Astrocyte of the spinal cord (primary cell): ENCODE results near the gene FBN1.

Experiments used
- DNase-seq: peaks from one replicate; pipeline ENCODE4 v3.0.0; 2011; ENCODE audit warnings: low read depth, low spot score
- H3K4me3 ChIP-seq: 2 replicates; pipeline ENCODE4 v1.5.1; 2011; ENCODE audit warnings: low read depth, mild to moderate bottlenecking, low read length, moderate library complexity
- CTCF ChIP-seq: IDR thresholded peaks from 2 replicates; pipeline ENCODE4 v1.5.1; 2012; ENCODE audit warnings: low read depth, mild to moderate bottlenecking, low read length, inconsistent platforms
- in situ Hi-C: cut with HindIII; loops from 2 replicates; pipeline ENCODE4 v1.10.0; 2017; ENCODE audit warnings: low sequenced_read_pairs

FBN1 gene

DNA sequence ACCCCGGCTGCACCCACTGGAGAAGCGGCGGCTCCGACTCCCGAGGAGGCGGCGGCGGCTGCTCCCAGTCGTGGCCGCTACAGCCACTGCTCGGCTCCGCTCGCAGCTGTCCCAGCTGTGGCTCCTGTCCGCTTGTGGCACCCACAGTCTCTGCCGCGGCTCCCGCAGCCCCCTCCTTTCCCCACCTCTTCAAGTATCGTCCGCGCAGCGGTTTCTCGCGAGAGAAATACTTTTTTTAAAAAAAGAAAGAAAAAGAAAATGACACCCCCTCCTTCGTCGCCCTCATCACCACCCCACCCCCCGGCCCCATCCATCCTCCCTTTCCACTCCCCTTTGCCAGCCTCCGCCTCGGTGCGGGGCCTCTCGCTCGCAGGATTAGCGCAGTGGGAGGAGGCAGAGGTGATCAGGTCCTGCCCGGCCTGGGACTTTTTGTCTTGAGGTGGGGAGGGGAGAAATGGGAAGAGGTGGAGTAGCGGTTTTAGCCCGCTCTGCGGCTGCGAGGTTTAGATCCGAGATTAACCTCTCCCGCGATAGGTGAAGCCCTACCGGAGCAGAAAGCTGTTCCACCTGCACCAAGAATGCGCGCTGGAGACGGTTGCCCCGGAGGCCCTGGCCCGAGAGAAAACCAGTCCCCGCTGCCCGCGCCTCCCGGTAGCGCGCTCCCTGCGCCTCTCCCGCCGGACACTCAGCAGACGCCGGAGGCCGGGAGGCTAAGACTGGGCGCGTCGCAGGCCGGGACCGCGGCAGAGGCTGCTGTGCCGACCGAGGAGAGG is at the start of gene FBN1:
TSS of gene FBN1 (minus strand) at position 152 of the 773 bp plus-strand sequence. CDS start 940 bp downstream, outside the sequence.
- no peak for TF ChIP-seq CTCF

DNA sequence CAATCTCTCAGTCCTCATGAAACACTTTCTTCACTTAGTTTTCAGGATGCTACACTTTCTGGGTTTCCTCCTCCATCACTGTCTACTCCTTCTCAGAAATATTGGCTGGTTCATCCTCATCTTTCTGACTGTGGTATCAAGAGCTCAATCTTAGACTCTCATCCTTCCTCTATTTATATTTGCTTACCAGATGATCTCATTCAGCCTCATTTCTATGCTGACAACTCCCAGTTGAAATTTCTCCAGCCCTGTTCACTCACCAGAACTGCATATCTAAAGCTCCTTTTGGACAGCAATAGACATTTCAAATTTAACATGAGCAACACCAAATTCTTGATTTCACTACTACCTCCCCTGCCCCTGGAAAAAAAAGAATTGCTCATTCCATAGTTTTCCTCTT is 48.0 kb upstream of the FBN1 start:
- peak; percentile 55 for DNase-seq
- no peak overlapping the region for H3K4me3 ChIP-seq
- TF ChIP-seq CTCF = no peak
- in situ Hi-C loops = no loop called here

More for the DNA sequence above, at the start of gene FBN1:
- peak; percentile 96 for DNase-seq
- peak within 1 kb of the TSS; percentile 97 for H3K4me3 ChIP-seq
- in situ Hi-C loops = no loop called here

DNA sequence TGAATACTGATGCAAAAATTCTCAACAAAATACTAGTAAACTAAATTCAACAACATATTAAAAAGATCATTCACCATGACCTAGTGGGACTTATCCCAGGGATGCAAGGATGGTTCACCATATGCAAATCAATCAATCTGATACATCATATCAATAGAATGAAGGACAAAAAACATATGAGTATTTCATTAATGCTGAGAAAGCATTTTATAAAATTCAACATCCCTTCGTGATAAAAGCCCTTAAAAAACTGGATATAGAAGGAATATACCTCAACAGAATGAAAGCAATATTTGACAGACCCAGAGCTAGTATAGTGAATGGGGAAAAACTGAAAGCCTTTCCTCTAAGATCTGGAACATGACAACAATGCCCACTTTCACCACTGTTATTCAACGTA is 43.0 kb upstream of the FBN1 start:
- H3K4me3 ChIP-seq = no peak overlapping the region
- no peak for DNase-seq
- TF ChIP-seq CTCF = no peak
- in situ Hi-C loops = no loop called here

DNA sequence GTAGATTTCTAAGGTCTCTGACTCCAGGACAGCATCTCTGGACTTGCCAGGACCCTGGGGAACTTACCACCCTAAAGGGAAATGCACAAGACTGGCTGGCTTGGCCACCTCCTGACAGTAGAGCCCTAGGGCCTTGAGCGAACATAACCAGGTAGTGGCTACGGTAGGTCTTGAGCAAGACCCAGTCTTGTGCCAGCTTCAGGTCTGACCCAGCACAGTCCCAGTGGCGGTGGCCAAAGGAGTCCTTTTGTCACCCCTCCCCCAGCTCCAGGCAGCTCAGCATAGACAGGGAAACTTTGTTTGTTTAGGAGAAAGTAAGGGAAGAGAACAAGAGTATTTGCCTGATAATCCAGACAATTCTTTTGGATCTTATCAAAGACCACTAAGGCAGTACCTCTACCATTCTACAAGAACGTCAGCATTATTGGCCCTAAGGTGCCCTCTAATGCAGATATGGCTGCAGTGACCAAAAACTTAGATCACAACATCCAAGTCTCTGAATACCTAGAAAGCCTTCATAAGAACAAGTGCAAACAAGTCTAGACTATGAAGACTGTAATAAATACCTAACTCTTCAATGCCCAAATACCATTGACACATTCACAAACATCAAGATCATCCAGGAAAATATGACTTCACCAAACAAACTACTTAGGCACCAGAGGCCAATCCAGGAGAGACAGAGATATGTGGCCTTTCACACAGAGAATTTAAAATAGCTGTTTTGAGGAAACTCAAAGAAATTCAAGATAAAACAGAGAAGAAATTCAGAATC is 38.7 kb upstream of the FBN1 start:
- TF ChIP-seq CTCF = no peak

DNA sequence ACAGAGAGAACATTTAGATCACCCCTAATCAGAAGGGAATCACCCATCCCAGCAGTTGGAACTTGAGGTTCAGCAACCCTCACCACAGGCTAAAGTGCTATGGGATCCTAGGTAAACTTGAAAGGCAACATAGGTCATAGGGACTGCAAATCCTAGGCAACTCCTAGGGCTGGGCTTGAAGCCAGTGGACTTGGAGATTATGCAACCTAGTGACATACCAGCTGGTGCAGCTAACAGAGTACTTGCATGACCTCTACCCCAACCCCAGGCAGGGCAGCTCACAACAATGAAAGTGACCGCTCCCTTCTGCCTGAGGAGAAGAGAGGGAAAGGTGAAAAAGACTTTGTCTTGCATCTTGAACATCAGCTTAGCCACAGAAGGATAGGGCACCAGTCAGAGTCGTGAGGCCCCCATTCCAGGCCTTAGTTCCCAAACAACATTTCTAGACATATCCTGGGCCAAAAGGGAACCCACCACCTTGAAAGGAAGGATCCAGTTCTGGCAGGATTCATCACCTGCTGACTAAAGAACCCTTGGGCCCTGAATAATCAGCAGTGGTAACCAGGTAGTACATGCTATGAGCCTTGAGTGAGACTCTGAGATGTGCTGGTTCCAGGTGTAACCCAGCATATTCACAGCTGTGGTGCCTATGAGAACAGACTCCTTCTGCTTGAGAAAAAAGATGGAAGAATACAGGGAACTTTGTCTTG is 37.6 kb upstream of the FBN1 start:
- TF ChIP-seq CTCF = no peak
- in situ Hi-C loops = no loop called here
- peak; percentile 33 for DNase-seq
- H3K4me3 ChIP-seq = no peak overlapping the region

More for the DNA sequence above, 38.7 kb upstream of the FBN1 start:
- in situ Hi-C loops = no loop called here
- no peak overlapping the region for H3K4me3 ChIP-seq
- no peak for DNase-seq

DNA sequence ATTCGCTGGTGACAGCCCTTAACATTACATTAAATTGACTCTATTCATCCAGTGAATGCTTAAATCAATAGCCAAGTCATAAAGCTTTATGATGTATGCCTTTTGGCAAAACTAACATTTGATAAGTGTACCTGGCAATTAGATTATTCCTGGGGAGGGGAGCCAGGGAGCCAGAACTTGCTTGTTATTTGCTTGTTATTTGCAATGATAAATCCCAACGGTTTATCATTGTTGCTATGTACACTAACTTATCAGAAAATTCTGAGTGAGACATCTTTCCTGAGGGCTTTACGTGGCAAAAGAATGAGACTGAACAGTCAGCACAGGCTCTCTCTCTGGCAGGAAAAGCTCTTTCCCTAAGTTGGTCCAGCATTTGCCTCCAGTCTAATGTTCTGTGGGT is 35.8 kb upstream of the FBN1 start:
- TF ChIP-seq CTCF = no peak
- DNase-seq = peak; percentile 59
- in situ Hi-C loops = no loop called here
- no peak overlapping the region for H3K4me3 ChIP-seq
